CD4-positive, CD25-positive, alpha-beta regulatory T cell (primary cell): ENCODE results near the gene CLCN4. TPM values are rescaled to one million over a fixed set of nuclear protein-coding genes. Genes with fewer than 3 reads are reported as not detected.

Source experiments
- ATAC-seq, 2 donors: fragments of 150-1000 bp; cut with Tn5 transposase; one replicate each; pipeline ENCODE4 v1.10.0; 2021; ENCODE audit warnings: low read depth in 2 of 2, moderate number of reproducible peaks in 2 of 2, moderate library complexity in 1 of 2
- DNase-seq, 3 donors: peaks; one replicate each; pipeline versions ENCODE4 v3.0.0 to v3.0.0-alpha.2; 2012 to 2022; ENCODE audit warnings: mixed read lengths in 1 of 3
- H3K27ac ChIP-seq: one replicate; pipeline ENCODE4 v1.7.0; 2013; ENCODE audit warnings: mild to moderate bottlenecking, low read length; ENCODE audit not compliant: insufficient read depth, poor library complexity, severe bottlenecking
- H3K27me3 ChIP-seq: one replicate; pipeline ENCODE4 v1.7.0; 2013; ENCODE audit warnings: low read length; ENCODE audit not compliant: control insufficient read depth, insufficient read depth
- H3K36me3 ChIP-seq: one replicate; pipeline ENCODE4 v1.7.0; 2013; ENCODE audit warnings: mild to moderate bottlenecking, low read length, moderate library complexity; ENCODE audit not compliant: control insufficient read depth, insufficient read depth
- H3K4me1 ChIP-seq: 2 replicates; pipeline ENCODE4 v1.7.0; 2013; ENCODE audit warnings: mild to moderate bottlenecking, low read length; ENCODE audit not compliant: insufficient read depth, control insufficient read depth, poor library complexity, severe bottlenecking
- H3K4me3 ChIP-seq: one replicate; pipeline ENCODE4 v1.7.0; 2013; ENCODE audit warnings: low read depth, mild to moderate bottlenecking, low read length, moderate library complexity
- H3K9me3 ChIP-seq, 2 experiments: 1 replicate in 1 of 2; 2 replicates in 1 of 2; pipeline ENCODE4 v1.7.0; 2013; ENCODE audit warnings: low read length in 2 of 2, mild to moderate bottlenecking in 1 of 2, moderate library complexity in 1 of 2; ENCODE audit not compliant: control insufficient read depth in 2 of 2
- H3K27ac Mint-ChIP-seq, 3 donors: one replicate each; pipeline ENCODE4 v1.8.0; 2020 to 2022; ENCODE audit warnings: mild to moderate bottlenecking in 3 of 3, mixed read lengths in 3 of 3, moderate library complexity in 2 of 3
- H3K27me3 Mint-ChIP-seq: one replicate; pipeline ENCODE4 v1.8.0; 2022; ENCODE audit warnings: mild to moderate bottlenecking, mixed read lengths
- H3K36me3 Mint-ChIP-seq: one replicate; pipeline ENCODE4 v1.8.0; 2020; ENCODE audit warnings: mixed read lengths
- H3K4me1 Mint-ChIP-seq, 4 donors: one replicate each; pipeline ENCODE4 v1.8.0; 2020 to 2022; ENCODE audit warnings: mixed read lengths in 4 of 4, mild to moderate bottlenecking in 1 of 4
- H3K4me3 Mint-ChIP-seq, 4 donors: one replicate each; pipeline ENCODE4 v1.8.0; 2020 to 2022; ENCODE audit warnings: mild to moderate bottlenecking in 4 of 4, mixed read lengths in 4 of 4, moderate library complexity in 3 of 4
- H3K9me3 Mint-ChIP-seq, 7 donors: one replicate each; pipeline ENCODE4 v1.8.0; 2020 to 2022; ENCODE audit warnings: mixed read lengths in 7 of 7, mild to moderate bottlenecking in 3 of 7, moderate library complexity in 2 of 7
- polyA plus RNA-seq, 4 donors: library from polyadenylated mRNA; unstranded; fragments of 300-500 nt; fragmentation: Illumina TruSeq; gene quantifications; one replicate each; pipeline ENCODE4 v1.2.3, GENCODE V29; 2021
- total RNA-seq: library from RNA; stranded (reverse); gene quantifications from one replicate; pipeline ENCODE4 v1.2.3, GENCODE V29; 2022

Gene CLCN4
- total and polyA plus RNA-seq, 5 donors from 2014 or later, result 0.37 TPM; not detected in 4

DNA sequence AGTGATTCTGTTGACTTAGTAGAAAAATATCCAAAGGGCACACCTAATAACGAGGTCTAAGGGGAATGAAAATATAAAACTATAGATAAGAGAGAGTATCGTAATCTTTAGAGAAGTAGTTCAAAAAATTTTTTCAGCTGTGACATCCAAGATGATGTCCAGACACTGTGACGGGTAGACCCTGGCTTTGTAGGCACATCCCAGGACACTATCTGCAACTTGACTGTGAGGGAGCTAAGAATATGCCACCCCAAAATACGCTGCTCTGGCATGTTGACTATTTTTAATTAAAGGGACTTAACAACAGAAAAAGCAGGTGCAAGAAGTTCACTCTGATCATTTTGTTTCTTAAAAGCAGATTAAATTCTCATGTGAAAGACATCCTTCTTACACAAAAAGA lies 89.5 kb downstream of the CLCN4 start:
- ATAC-seq (no peak), DNase-seq (no peak)
- Histone ChIP-seq H3K4me1 (no peaks in the 10 kb centered on the region), H3K27ac (no peak overlapping the region), H3K27me3 (no peaks in the 10 kb centered on the region), H3K36me3 (no peaks in the 10 kb centered on the region), H3K4me3 (no peak overlapping the region), H3K9me3 (no peaks in the 10 kb centered on the region)
- Mint-ChIP-seq H3K27me3 (no peaks in the 10 kb centered on the region), H3K27ac (no peak overlapping the region), H3K4me3 (no peak overlapping the region), H3K4me1 (no peaks in the 10 kb centered on the region), H3K9me3 (peaks cover 0 to 3% (median 0%) of the 10 kb centered on the region in 7 donors), H3K36me3 (no peaks in the 10 kb centered on the region)

DNA sequence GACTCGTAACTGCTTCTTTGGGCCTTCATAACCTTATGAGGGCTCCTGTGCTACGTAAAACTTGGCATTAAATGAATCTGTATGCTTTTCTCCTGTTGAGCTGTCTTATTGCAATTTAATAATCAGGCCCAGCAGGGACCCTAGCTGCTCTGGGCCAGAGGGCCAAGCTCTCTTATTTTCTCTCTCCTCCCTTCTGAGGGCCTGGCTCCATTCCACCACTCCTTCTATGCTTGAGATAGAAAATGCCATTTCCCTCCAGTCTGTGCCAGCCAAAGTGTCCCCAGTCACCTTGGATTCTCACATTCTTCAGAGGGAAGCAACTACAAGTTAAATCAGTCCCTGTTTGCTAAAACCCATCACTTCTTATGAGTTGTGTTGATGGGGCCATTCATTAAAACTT lies 90.1 kb downstream of the CLCN4 start:
- Mint-ChIP-seq H3K27ac (no peak overlapping the region), H3K27me3 (no peaks in the 10 kb centered on the region), H3K4me3 (no peak overlapping the region), H3K4me1 (no peaks in the 10 kb centered on the region), H3K9me3 (peaks cover 0 to 3% (median 0%) of the 10 kb centered on the region in 7 donors), H3K36me3 (no peaks in the 10 kb centered on the region)
- Histone ChIP-seq H3K27ac (no peak overlapping the region), H3K4me3 (no peak overlapping the region), H3K27me3 (no peaks in the 10 kb centered on the region), H3K36me3 (no peaks in the 10 kb centered on the region), H3K4me1 (no peaks in the 10 kb centered on the region), H3K9me3 (no peaks in the 10 kb centered on the region)
- no peak for ATAC-seq
- DNase-seq, result no peak

GRCh38 chrX:10254739-10255138 lies 98.0 kb downstream of the CLCN4 start:
- H3K27me3 Mint-ChIP-seq, result no peaks in the 10 kb centered on the region
- Histone ChIP-seq H3K9me3 (no peaks in the 10 kb centered on the region), H3K36me3 (no peaks in the 10 kb centered on the region), H3K27me3 (no peaks in the 10 kb centered on the region), H3K4me3 (no peak overlapping the region), H3K27ac (no peak overlapping the region), H3K4me1 (no peaks in the 10 kb centered on the region)
- ATAC-seq (no peak), DNase-seq (no peak)
- H3K9me3 Mint-ChIP-seq, result no peaks in the 10 kb centered on the region
- H3K27ac Mint-ChIP-seq, result no peak overlapping the region
- H3K4me3 Mint-ChIP-seq, result no peak overlapping the region
- H3K36me3 Mint-ChIP-seq, result no peaks in the 10 kb centered on the region
- H3K4me1 Mint-ChIP-seq, result no peaks in the 10 kb centered on the region

GRCh38 chrX:10259716-10260115 lies 102.9 kb downstream of the CLCN4 start:
- H3K4me1 ChIP-seq, result no peaks in the 10 kb centered on the region
- no peaks in the 10 kb centered on the region for H3K4me1 Mint-ChIP-seq

DNA sequence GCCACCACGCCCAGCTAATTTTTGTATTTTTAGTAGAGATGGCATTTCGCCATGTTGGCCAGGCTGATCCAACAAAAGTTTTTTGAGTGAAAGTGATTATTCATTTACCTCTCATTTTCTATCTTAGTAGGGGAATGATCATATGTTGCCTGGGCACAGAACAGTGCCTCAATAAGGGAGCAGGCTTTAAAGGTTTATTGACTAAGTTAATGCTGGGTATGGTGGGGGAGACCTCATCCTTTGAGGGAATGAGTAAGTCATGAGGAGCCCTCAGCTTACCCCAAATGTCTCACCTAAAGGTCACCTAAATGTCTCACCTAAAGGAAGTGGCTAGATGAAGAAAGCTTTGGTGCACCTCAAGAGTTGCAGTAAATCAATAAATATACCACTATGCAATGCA lies 109.0 kb downstream of the CLCN4 start:
- no peaks in the 10 kb centered on the region for H3K9me3 ChIP-seq
- Mint-ChIP-seq H3K4me3 (no peak overlapping the region), H3K36me3 (no peaks in the 10 kb centered on the region), H3K27ac (no peak overlapping the region), H3K4me1 (no peaks in the 10 kb centered on the region), H3K9me3 (peaks cover 0 to 6% (median 0%) of the 10 kb centered on the region in 7 donors), H3K27me3 (no peaks in the 10 kb centered on the region)
- ATAC-seq (no peak), DNase-seq (no peak)
- H3K27ac ChIP-seq, result no peak overlapping the region
- H3K27me3 ChIP-seq, result no peaks in the 10 kb centered on the region
- H3K36me3 ChIP-seq, result no peaks in the 10 kb centered on the region
- H3K4me3 ChIP-seq, result no peak overlapping the region
- H3K4me1 ChIP-seq, result no peaks in the 10 kb centered on the region

More at GRCh38 chrX:10259716-10260115, 102.9 kb downstream of the CLCN4 start:
- no peak overlapping the region for H3K4me3 Mint-ChIP-seq
- no peaks in the 10 kb centered on the region for H3K36me3 ChIP-seq
- DNase-seq (no peak), ATAC-seq (no peak)
- H3K36me3 Mint-ChIP-seq, result no peaks in the 10 kb centered on the region
- H3K9me3 ChIP-seq, result no peaks in the 10 kb centered on the region
- H3K27me3 ChIP-seq, result no peaks in the 10 kb centered on the region
- H3K27ac Mint-ChIP-seq, result no peak overlapping the region
- H3K4me3 ChIP-seq, result no peak overlapping the region
- peaks cover 0 to 3% (median 0%) of the 10 kb centered on the region in 7 donors for H3K9me3 Mint-ChIP-seq
- no peaks in the 10 kb centered on the region for H3K27me3 Mint-ChIP-seq
- H3K27ac ChIP-seq, result no peak overlapping the region

- H3K9me3 ChIP-seq, result no peaks in the 10 kb centered on the region
- H3K36me3 Mint-ChIP-seq, result no peaks in the 10 kb centered on the region
- H3K4me1 Mint-ChIP-seq, result no peaks in the 10 kb centered on the region
Measured at GRCh38 chrX:10278716-10279115, 121.9 kb downstream of the CLCN4 start.

GRCh38 chrX:10280071-10280470 lies 123.3 kb downstream of the CLCN4 start:
- Mint-ChIP-seq H3K27ac (no peak overlapping the region), H3K36me3 (no peaks in the 10 kb centered on the region), H3K4me1 (no peaks in the 10 kb centered on the region), H3K4me3 (no peak overlapping the region), H3K9me3 (peaks cover 0 to 3% (median 0%) of the 10 kb centered on the region in 7 donors), H3K27me3 (no peaks in the 10 kb centered on the region)
- no peak overlapping the region for H3K27ac ChIP-seq
- ATAC-seq, result no peak
- no peaks in the 10 kb centered on the region for H3K36me3 ChIP-seq
- H3K9me3 ChIP-seq, result no peaks in the 10 kb centered on the region
- DNase-seq, result no peak
- H3K4me3 ChIP-seq, result no peak overlapping the region
- H3K27me3 ChIP-seq, result no peaks in the 10 kb centered on the region
- no peaks in the 10 kb centered on the region for H3K4me1 ChIP-seq

More at GRCh38 chrX:10278716-10279115, 121.9 kb downstream of the CLCN4 start:
- ATAC-seq (no peak), DNase-seq (no peak)
- H3K4me1 ChIP-seq, result no peaks in the 10 kb centered on the region
- Mint-ChIP-seq H3K27me3 (no peaks in the 10 kb centered on the region), H3K4me3 (no peak overlapping the region), H3K9me3 (peaks cover 0 to 3% (median 0%) of the 10 kb centered on the region in 7 donors), H3K27ac (no peak overlapping the region)
- H3K36me3 ChIP-seq, result no peaks in the 10 kb centered on the region
- no peak overlapping the region for H3K27ac ChIP-seq
- no peak overlapping the region for H3K4me3 ChIP-seq
- no peaks in the 10 kb centered on the region for H3K27me3 ChIP-seq

DNA sequence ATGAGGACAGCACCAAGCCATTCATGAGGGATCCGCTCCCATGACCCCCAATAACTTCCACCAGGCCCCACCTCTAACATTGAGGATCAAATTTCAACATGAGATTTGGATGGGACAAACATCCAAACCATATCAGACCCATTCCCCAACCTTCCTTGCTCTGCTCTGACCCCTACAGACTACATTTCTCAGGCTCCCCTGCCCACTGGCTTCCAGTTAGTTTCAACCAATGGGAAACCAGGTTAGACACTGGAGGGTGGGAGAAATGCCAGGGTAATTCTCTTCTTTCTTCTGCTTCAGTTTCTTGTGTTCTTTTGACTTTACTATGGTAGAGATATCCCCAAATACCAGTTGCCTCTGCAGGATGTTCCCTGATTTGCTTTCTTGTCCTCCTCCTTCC lies 125.7 kb downstream of the CLCN4 start:
- peaks cover 0 to 3% (median 0%) of the 10 kb centered on the region in 7 donors for H3K9me3 Mint-ChIP-seq
- Histone ChIP-seq H3K27me3 (no peaks in the 10 kb centered on the region), H3K36me3 (no peaks in the 10 kb centered on the region), H3K27ac (no peak overlapping the region), H3K4me1 (no peaks in the 10 kb centered on the region), H3K4me3 (no peak overlapping the region), H3K9me3 (no peaks in the 10 kb centered on the region)
- H3K27me3 Mint-ChIP-seq, result no peaks in the 10 kb centered on the region
- no peak overlapping the region for H3K4me3 Mint-ChIP-seq
- no peaks in the 10 kb centered on the region for H3K36me3 Mint-ChIP-seq
- no peak overlapping the region for H3K27ac Mint-ChIP-seq
- no peaks in the 10 kb centered on the region for H3K4me1 Mint-ChIP-seq
- ATAC-seq, result no peak
- no peak for DNase-seq
